HCT116 (cell line): ENCODE data around the gene TBX15. TPM values are rescaled to one million over a fixed set of nuclear protein-coding genes. Genes with fewer than 3 reads are reported as not detected.

Source experiments
- ATAC-seq: fragments of 200-7000 bp; cut with Tn5 transposase; 2 replicates; pipeline ENCODE4 v1.9.1; 2020; ENCODE audit warnings: mild to moderate bottlenecking, moderate library complexity
- BruUV-seq: library from RNA; stranded (reverse); fragments of 400-500 nt; replicated peaks from 2 replicates; lab custom pipeline; 2021; lab: Mats Ljungman, UMichigan
- CTCF ChIA-PET: fragments of 300-600 bp; sonication (Branson Sonifier 250); formaldehyde crosslinking; loops from one replicate; lab custom pipeline; 2021; ENCODE audit warnings: antibody characterized with exemption; lab: Charles Lee
- POLR2A ChIA-PET: fragments of 300-600, 350-600 bp; sonication (Branson Sonifier 250); formaldehyde crosslinking; loops from one replicate; lab custom pipeline; 2021; ENCODE audit warnings: antibody characterized with exemption; lab: Charles Lee
- RAD21 ChIA-PET, 2 experiments: fragments of 300-600 bp; sonication (Branson Sonifier 250); formaldehyde crosslinking; loops; one replicate each; lab custom pipeline; 2023; ENCODE audit warnings: low total read pairs in 2 of 2; ENCODE audit not compliant: uncharacterized antibody in 2 of 2, unreplicated experiment in 2 of 2, low non-redundant PET in 1 of 2; lab: Charles Lee
- DNase-seq: peaks from one replicate; pipeline ENCODE4 v3.0.0-alpha.2; 2010; ENCODE audit warnings: low read depth, low spot score
- H2AFZ ChIP-seq: fragments of 200-600 bp; shearing (Covaris generic), sonication (generic); 2 replicates; pipeline ENCODE4 v1.6.1; 2017; ENCODE audit warnings: low read depth, mixed run types, mixed read lengths, antibody characterized with exemption, low read length; ENCODE audit not compliant: poor library complexity, severe bottlenecking
- H3K27ac ChIP-seq: 2 replicates; pipeline ENCODE4 v1.5.1; 2012; ENCODE audit warnings: low read depth, low read length
- H3K27me3 ChIP-seq: fragments of 200-600 bp; sonication (generic); 2 replicates; pipeline ENCODE4 v1.6.1; 2016; ENCODE audit warnings: mixed run types, low read length, mixed read lengths; ENCODE audit not compliant: insufficient read depth
- H3K36me3 ChIP-seq, 2 experiments: fragments of 200-500 bp in 1 of 2; fragments of 200-600 bp in 1 of 2; sonication (Bioruptor generic) in 1 of 2; sonication (generic) in 1 of 2; 2 replicates each; pipeline versions ENCODE4 v1.5.1 to v1.6.1; 2014 to 2016; ENCODE audit warnings: low read length in 2 of 2, inconsistent platforms in 1 of 2, mixed read lengths in 1 of 2, mixed run types in 1 of 2; ENCODE audit not compliant: insufficient read depth in 2 of 2, control insufficient read depth in 1 of 2
- H3K4me1 ChIP-seq, 2 experiments: fragments of 200-600 bp in 1 of 2; sonication (generic) in 1 of 2; 2 replicates each; pipeline versions ENCODE4 v1.5.1 to v1.6.1; 2012 to 2017; ENCODE audit warnings: low read length in 2 of 2, inconsistent platforms in 1 of 2, mild to moderate bottlenecking in 1 of 2, mixed read lengths in 1 of 2, mixed run types in 1 of 2, moderate library complexity in 1 of 2; ENCODE audit not compliant: insufficient read depth in 2 of 2, control insufficient read depth in 1 of 2
- H3K4me2 ChIP-seq: fragments of 200-600 bp; sonication (generic); 2 replicates; pipeline ENCODE4 v1.6.1; 2017; ENCODE audit warnings: mixed run types, low read length, mixed read lengths
- H3K4me3 ChIP-seq, 2 experiments: fragments of 200-600 bp in 1 of 2; sonication (generic) in 1 of 2; replicated peaks in 1 of 2; 2 replicates each; pipeline ENCODE4 v1.5.1; 2011 to 2016; ENCODE audit warnings: low read length in 2 of 2, control low read depth in 1 of 2, low read depth in 1 of 2, mild to moderate bottlenecking in 1 of 2, mixed read lengths in 1 of 2, mixed run types in 1 of 2
- H3K79me2 ChIP-seq: fragments of 200-600 bp; sonication (generic); 2 replicates; pipeline ENCODE4 v1.6.1; 2017; ENCODE audit warnings: mild to moderate bottlenecking, mixed run types, low read length, moderate library complexity, mixed read lengths; ENCODE audit not compliant: insufficient read depth
- H3K9ac ChIP-seq: fragments of 200-600 bp; sonication (generic); 2 replicates; pipeline ENCODE4 v1.6.1; 2016; ENCODE audit warnings: low read length, mixed read lengths
- H3K9me2 ChIP-seq: fragments of 200-600 bp; sonication (generic), shearing (Covaris generic); 2 replicates; pipeline ENCODE4 v1.6.1; 2017; ENCODE audit warnings: mixed run types, mild to moderate bottlenecking, moderate library complexity; ENCODE audit not compliant: insufficient read depth
- H3K9me3 ChIP-seq, 2 experiments: fragments of 200-500 bp in 1 of 2; fragments of 200-600 bp in 1 of 2; sonication (Bioruptor generic) in 1 of 2; sonication (generic) in 1 of 2; 2 replicates each; pipeline ENCODE4 v1.6.1; 2014 to 2017; ENCODE audit warnings: low read length in 2 of 2, mixed read lengths in 2 of 2, inconsistent platforms in 1 of 2, low read depth in 1 of 2, mild to moderate bottlenecking in 1 of 2, mixed run types in 1 of 2, moderate library complexity in 1 of 2; ENCODE audit not compliant: control insufficient read depth in 1 of 2, insufficient read depth in 1 of 2
- H4K20me1 ChIP-seq: fragments of 200-600 bp; sonication (generic), shearing (Covaris generic); 2 replicates; pipeline ENCODE4 v1.6.1; 2017; ENCODE audit warnings: mixed run types, mild to moderate bottlenecking, moderate library complexity; ENCODE audit not compliant: insufficient read depth
- CBX3 ChIP-seq: IDR thresholded peaks from 2 replicates; pipeline ENCODE4 v1.6.1; 2012; ENCODE audit warnings: low read depth
- CEBPB ChIP-seq: IDR thresholded peaks from 2 replicates; pipeline ENCODE4 v1.6.1; 2012; ENCODE audit warnings: low read depth
- EGR1 ChIP-seq: IDR thresholded peaks from 2 replicates; pipeline ENCODE4 v1.6.1; 2012; ENCODE audit warnings: low read depth
- EZH2 ChIP-seq: fragments of 200-600 bp; sonication (generic); IDR thresholded peaks from 2 replicates; pipeline ENCODE4 v1.6.1; 2017; ENCODE audit warnings: antibody characterized with exemption, mixed run types
- EZH2phosphoT487 ChIP-seq: fragments of 200-600 bp; IDR thresholded peaks from 2 replicates; pipeline ENCODE4 v1.6.1; 2018; ENCODE audit warnings: antibody characterized with exemption, borderline replicate concordance
- FOSL1 ChIP-seq: IDR thresholded peaks from 2 replicates; pipeline ENCODE4 v1.6.1; 2012; ENCODE audit warnings: low read depth
- POLR2A ChIP-seq: IDR thresholded peaks from 2 replicates; pipeline ENCODE4 v1.7.0; 2011; ENCODE audit warnings: borderline replicate concordance; ENCODE audit not compliant: insufficient read depth, insufficient read length; ENCODE audit errors: extremely low read depth
- RAD21 ChIP-seq: IDR thresholded peaks from 2 replicates; pipeline ENCODE4 v1.6.1; 2012; ENCODE audit warnings: low read depth, mild to moderate bottlenecking
- SIN3A ChIP-seq: IDR thresholded peaks from 2 replicates; pipeline ENCODE4 v1.6.1; 2012; ENCODE audit warnings: low read depth
- SP1 ChIP-seq: IDR thresholded peaks from 2 replicates; pipeline ENCODE4 v1.6.1; 2012; ENCODE audit warnings: low read depth
- SRF ChIP-seq: IDR thresholded peaks from 2 replicates; pipeline ENCODE4 v1.6.1; 2012; ENCODE audit warnings: low read depth
- ZFX ChIP-seq: fragments of 450-650 bp; IDR thresholded peaks from 2 replicates; pipeline ENCODE4 v1.6.1; 2017
- ZNF274 ChIP-seq: fragments of 200-500 bp; sonication (Bioruptor generic); IDR thresholded peaks from 2 replicates; pipeline ENCODE4 v1.6.1; 2014; ENCODE audit warnings: mild to moderate bottlenecking, low read depth, low read length, inconsistent platforms
- intact Hi-C: fragments of 100-400 bp; cut with micrococcal nuclease; formaldehyde crosslinking; loops from 2 replicates; pipeline ENCODE4 v1.10.0; 2022
- total RNA-seq: library from RNA; stranded (reverse); gene quantifications from one replicate; pipeline ENCODE4 v1.2.1, GENCODE V29; 2021; ENCODE audit not compliant: unreplicated experiment
- TF ChIP-seq, protein P1 (sequence below): IDR thresholded peaks from 2 replicates; pipeline ENCODE4 v1.6.1; 2012; ENCODE audit warnings: low read depth
- TF ChIP-seq, protein P2 (sequence below), 3 experiments: fragments of 200-600 bp in 1 of 3; sonication (generic) in 1 of 3; IDR thresholded peaks in 2 of 3; conservative IDR thresholded peaks in 1 of 3; 2 replicates each; pipeline ENCODE4 v1.5.1; 2012 to 2017; ENCODE audit warnings: low read depth in 2 of 3, low read length in 2 of 3, antibody characterized with exemption in 1 of 3, borderline replicate concordance in 1 of 3, control low read depth in 1 of 3, mild to moderate bottlenecking in 1 of 3, mixed read lengths in 1 of 3, mixed run types in 1 of 3, moderate library complexity in 1 of 3; ENCODE audit not compliant: insufficient read depth in 1 of 3
- TF ChIP-seq, protein P3 (sequence below): IDR thresholded peaks from 2 replicates; pipeline ENCODE4 v1.6.1; 2011; ENCODE audit warnings: mild to moderate bottlenecking, low read length, moderate library complexity; ENCODE audit not compliant: insufficient replicate concordance; ENCODE audit errors: extremely low read depth
- TF ChIP-seq, protein P4 (sequence below): IDR thresholded peaks from 2 replicates; pipeline ENCODE4 v1.6.1; 2012
- TF ChIP-seq, protein P5 (sequence below): IDR thresholded peaks from 2 replicates; pipeline ENCODE4 v1.6.1; 2012

The TBX15 gene
- total RNA-seq, 1 experiment from 2014 or later = not detected

DNA sequence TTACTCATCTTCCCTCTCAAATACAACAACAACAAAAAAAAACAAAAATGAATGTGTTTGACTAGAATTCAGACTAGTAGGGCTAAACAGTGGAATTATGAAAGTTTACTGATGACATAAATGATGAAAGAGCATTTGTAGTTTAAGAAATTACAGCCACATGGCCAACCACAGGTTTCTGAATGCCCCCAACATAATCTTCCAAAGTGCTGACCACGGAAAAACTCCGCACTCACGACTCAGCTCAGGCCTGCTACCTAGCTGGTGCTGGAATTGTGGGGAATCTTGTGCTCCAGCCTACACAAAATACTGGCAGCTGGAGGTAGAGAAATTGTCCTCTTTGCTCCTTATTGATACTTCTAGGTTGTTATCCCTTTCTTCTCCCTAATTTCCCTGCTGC, 23.6 kb upstream of the TBX15 start:
- Histone ChIP-seq H3K4me2 (no peak overlapping the region), H3K9ac (no peak overlapping the region), H3K27ac (no peak overlapping the region), H3K4me3 (no peak overlapping the region), H2AFZ (no peak overlapping the region), H4K20me1 (no peaks in the 10 kb centered on the region), H3K36me3 (no peaks in the 10 kb centered on the region), H3K9me2 (no peaks in the 10 kb centered on the region), H3K27me3 (no peaks in the 10 kb centered on the region), H3K4me1 (no peaks in the 10 kb centered on the region), H3K9me3 (no peaks in the 10 kb centered on the region), H3K79me2 (no peaks in the 10 kb centered on the region)
- no peak for TF ChIP-seq CBX3
- no peak for TF ChIP-seq EZH2
- no peak for TF ChIP-seq EZH2phosphoT487
- TF ChIP-seq, protein P1, sequence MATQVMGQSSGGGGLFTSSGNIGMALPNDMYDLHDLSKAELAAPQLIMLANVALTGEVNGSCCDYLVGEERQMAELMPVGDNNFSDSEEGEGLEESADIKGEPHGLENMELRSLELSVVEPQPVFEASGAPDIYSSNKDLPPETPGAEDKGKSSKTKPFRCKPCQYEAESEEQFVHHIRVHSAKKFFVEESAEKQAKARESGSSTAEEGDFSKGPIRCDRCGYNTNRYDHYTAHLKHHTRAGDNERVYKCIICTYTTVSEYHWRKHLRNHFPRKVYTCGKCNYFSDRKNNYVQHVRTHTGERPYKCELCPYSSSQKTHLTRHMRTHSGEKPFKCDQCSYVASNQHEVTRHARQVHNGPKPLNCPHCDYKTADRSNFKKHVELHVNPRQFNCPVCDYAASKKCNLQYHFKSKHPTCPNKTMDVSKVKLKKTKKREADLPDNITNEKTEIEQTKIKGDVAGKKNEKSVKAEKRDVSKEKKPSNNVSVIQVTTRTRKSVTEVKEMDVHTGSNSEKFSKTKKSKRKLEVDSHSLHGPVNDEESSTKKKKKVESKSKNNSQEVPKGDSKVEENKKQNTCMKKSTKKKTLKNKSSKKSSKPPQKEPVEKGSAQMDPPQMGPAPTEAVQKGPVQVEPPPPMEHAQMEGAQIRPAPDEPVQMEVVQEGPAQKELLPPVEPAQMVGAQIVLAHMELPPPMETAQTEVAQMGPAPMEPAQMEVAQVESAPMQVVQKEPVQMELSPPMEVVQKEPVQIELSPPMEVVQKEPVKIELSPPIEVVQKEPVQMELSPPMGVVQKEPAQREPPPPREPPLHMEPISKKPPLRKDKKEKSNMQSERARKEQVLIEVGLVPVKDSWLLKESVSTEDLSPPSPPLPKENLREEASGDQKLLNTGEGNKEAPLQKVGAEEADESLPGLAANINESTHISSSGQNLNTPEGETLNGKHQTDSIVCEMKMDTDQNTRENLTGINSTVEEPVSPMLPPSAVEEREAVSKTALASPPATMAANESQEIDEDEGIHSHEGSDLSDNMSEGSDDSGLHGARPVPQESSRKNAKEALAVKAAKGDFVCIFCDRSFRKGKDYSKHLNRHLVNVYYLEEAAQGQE = no peak
- no peak for TF ChIP-seq ZFX
- TF ChIP-seq, protein P2, sequence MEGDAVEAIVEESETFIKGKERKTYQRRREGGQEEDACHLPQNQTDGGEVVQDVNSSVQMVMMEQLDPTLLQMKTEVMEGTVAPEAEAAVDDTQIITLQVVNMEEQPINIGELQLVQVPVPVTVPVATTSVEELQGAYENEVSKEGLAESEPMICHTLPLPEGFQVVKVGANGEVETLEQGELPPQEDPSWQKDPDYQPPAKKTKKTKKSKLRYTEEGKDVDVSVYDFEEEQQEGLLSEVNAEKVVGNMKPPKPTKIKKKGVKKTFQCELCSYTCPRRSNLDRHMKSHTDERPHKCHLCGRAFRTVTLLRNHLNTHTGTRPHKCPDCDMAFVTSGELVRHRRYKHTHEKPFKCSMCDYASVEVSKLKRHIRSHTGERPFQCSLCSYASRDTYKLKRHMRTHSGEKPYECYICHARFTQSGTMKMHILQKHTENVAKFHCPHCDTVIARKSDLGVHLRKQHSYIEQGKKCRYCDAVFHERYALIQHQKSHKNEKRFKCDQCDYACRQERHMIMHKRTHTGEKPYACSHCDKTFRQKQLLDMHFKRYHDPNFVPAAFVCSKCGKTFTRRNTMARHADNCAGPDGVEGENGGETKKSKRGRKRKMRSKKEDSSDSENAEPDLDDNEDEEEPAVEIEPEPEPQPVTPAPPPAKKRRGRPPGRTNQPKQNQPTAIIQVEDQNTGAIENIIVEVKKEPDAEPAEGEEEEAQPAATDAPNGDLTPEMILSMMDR (IDR thresholded peaks at IDR 0.05 in 2 of 3, conservative IDR thresholded peaks at IDR 0.05 in 1 of 3; ENCODE audit: borderline replicate concordance in 1 of 3, insufficient read depth in 1 of 3, low read depth in 2 of 3, low read length in 2 of 3) = no peak
- TF ChIP-seq EGR1 = no peak
- TF ChIP-seq, protein P3, sequence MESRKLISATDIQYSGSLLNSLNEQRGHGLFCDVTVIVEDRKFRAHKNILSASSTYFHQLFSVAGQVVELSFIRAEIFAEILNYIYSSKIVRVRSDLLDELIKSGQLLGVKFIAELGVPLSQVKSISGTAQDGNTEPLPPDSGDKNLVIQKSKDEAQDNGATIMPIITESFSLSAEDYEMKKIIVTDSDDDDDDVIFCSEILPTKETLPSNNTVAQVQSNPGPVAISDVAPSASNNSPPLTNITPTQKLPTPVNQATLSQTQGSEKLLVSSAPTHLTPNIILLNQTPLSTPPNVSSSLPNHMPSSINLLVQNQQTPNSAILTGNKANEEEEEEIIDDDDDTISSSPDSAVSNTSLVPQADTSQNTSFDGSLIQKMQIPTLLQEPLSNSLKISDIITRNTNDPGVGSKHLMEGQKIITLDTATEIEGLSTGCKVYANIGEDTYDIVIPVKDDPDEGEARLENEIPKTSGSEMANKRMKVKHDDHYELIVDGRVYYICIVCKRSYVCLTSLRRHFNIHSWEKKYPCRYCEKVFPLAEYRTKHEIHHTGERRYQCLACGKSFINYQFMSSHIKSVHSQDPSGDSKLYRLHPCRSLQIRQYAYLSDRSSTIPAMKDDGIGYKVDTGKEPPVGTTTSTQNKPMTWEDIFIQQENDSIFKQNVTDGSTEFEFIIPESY = no peak
- no peak for TF ChIP-seq SP1
- TF ChIP-seq, protein P4, sequence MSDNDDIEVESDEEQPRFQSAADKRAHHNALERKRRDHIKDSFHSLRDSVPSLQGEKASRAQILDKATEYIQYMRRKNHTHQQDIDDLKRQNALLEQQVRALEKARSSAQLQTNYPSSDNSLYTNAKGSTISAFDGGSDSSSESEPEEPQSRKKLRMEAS = no peak
- TF ChIP-seq RAD21 = no peak
- TF ChIP-seq FOSL1 = no peak
- no peak for TF ChIP-seq POLR2A
- TF ChIP-seq SIN3A = no peak
- no peak for TF ChIP-seq SRF
- TF ChIP-seq, protein P5, sequence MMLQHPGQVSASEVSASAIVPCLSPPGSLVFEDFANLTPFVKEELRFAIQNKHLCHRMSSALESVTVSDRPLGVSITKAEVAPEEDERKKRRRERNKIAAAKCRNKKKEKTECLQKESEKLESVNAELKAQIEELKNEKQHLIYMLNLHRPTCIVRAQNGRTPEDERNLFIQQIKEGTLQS = no peak
- no peak for TF ChIP-seq ZNF274
- no peak for TF ChIP-seq CEBPB
- POLR2A ChIA-PET = no interaction called here
- RAD21 ChIA-PET = no interaction called here
- DNase-seq = no peak
- intact Hi-C loops = no loop called here
- BruUV-seq = no TSS peak
- CTCF ChIA-PET = no interaction called here
- ATAC-seq = no peak
